Measurements from ENCODE around the gene PRDM12. TPM values are rescaled to one million over a fixed set of nuclear protein-coding genes. Genes with fewer than 3 reads are reported as not detected.

PRDM12 gene
- total RNA-seq, 4 donors from 2014 or later = not detected

DNA sequence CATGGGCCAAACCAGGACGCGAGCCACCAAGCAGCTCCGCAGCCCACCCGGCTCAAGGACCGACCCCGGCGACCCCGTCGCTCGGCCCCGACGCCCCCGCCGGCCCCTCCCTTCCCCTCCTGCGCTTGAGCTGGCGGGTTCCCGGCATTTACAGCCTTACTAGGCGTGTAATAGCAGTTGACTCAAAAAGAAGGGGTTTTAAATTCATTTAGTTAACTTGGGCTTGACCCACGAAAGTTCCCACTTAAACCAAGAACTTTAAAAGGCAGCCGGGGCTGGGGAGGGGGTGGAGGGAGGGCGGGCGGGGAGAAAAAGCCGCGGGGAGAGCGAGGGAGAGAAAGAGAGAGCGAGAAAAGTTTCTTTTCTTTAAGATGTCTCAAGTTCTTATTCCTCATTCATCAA lies 636 bp downstream of the PRDM12 start:
- DNase-seq = no peak
- in situ Hi-C loops (cut with MboI; ENCODE audit: low sequenced_read_pairs in 4 of 4) (no loop called here), intact Hi-C loops (cut with DNase I; ENCODE audit: low total_unique reads) (no loop called here)
- H3K4me1 ChIP-seq = peaks cover 13 to 28% of the 10 kb centered on the region in 2 donors
- TF ChIP-seq, protein P1, sequence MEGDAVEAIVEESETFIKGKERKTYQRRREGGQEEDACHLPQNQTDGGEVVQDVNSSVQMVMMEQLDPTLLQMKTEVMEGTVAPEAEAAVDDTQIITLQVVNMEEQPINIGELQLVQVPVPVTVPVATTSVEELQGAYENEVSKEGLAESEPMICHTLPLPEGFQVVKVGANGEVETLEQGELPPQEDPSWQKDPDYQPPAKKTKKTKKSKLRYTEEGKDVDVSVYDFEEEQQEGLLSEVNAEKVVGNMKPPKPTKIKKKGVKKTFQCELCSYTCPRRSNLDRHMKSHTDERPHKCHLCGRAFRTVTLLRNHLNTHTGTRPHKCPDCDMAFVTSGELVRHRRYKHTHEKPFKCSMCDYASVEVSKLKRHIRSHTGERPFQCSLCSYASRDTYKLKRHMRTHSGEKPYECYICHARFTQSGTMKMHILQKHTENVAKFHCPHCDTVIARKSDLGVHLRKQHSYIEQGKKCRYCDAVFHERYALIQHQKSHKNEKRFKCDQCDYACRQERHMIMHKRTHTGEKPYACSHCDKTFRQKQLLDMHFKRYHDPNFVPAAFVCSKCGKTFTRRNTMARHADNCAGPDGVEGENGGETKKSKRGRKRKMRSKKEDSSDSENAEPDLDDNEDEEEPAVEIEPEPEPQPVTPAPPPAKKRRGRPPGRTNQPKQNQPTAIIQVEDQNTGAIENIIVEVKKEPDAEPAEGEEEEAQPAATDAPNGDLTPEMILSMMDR (IDR thresholded peaks at IDR 0.05 in 4 of 5, conservative IDR thresholded peaks at IDR 0.05 in 1 of 5) = no peak
- TF ChIP-seq POLR2A (IDR thresholded peaks at IDR 0.05) = no peak
- H3K36me3 ChIP-seq = no peaks in the 10 kb centered on the region
- H3K9me3 ChIP-seq = no peaks in the 10 kb centered on the region
- H3K27me3 ChIP-seq = peaks cover 58 to 79% (median 73%) of the 10 kb centered on the region in 3 donors
- ATAC-seq = no peak
- H3K4me3 ChIP-seq = peak overlapping the region in 1 of 4 donors; percentile 25
- no peak overlapping the region for H3K27ac ChIP-seq

DNA sequence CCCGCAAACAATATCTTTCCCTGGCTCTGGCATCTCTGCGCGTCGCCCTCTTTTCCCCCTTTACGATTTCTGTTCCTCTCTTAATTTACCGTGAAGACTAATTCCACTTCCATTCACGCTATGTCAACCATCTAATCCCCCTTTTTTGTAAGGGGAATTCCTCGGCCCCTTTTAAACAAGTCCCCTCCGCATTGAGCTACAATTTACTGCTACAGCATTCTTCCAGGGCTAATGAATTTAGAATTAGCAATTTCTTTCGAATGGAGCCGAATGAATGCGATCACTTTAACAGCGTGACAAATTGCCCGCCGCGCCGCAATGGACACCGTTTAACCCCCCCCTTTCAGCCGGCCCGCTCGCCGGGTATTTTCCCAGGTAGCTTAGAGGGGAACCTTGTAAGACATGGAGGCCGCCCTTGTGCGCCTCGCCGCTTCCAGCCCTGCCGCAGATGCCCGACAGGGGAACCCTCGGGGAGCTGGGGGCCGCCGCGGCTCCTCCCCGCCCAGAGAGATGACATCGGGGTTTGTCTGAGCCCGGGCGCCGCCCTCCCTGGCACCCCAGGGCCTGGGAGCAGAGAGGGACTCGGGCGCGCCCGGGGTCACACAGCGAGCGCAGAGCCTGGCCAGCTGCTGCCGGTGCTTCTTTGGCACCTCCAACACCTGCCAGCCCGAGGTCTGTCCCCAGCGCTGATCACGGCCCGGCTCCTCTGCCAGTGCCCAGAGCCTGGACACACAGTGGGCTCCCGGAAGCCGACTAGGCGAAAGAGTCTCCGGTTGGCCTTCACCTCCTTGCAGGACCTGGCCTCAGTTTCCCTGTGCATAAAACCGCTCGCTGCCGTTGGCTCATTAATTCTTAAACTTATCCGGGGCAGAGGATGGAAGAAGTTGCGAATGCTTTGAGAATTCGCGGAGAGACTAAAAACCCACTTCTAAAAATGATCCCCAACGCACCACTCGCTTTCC lies 1.3 kb downstream of the PRDM12 start:
- ATAC-seq (no peak), DNase-seq (no peak)
- in situ Hi-C loops (cut with MboI; ENCODE audit: low sequenced_read_pairs in 4 of 4) = no loop called here
- Histone ChIP-seq H3K36me3 (no peaks in the 10 kb centered on the region), H3K27me3 (peaks cover 53 to 72% (median 66%) of the 10 kb centered on the region in 3 donors), H3K4me1 (peaks cover 9 to 28% of the 10 kb centered on the region in 2 donors), H3K4me3 (peak overlapping the region in 2 of 4 donors; percentile 11 to 25), H3K27ac (no peak overlapping the region), H3K9me3 (no peaks in the 10 kb centered on the region)
- TF ChIP-seq, protein P1 (IDR thresholded peaks at IDR 0.05 in 4 of 5, conservative IDR thresholded peaks at IDR 0.05 in 1 of 5) = no peak
- TF ChIP-seq POLR2A (IDR thresholded peaks at IDR 0.05) = no peak
- intact Hi-C loops (cut with DNase I; ENCODE audit: low total_unique reads) = no loop called here

DNA sequence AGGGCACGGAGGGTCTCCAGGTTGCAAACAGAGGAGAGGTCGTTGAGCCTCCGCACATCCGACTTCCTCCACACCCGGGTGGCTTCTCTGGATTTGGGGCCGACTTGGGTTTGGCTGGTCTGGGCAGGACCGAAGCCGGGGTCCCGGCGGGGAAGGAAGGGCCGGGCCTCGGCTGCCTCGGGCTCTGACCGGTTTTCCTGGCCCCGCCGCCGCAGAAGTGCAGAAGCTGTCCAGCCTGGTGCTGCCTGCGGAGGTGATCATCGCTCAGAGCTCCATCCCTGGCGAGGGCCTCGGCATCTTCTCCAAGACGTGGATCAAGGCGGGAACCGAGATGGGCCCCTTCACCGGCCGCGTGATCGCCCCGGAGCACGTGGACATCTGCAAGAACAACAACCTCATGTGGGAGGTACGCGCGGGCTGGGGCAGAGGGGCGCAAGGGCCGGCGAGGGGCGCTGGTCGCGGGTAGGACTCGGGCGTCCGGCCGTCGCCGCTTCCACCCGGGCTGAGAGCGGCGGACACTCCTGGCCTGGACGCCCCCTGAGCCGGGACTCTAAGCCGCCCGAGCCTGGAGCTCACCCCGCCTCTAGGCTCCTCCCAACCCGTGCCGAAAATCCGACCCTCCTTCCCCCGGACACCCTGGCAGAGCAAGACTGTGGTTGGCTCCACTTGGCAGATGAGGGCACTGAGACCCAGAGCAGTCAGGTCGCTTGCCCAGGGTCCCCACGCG lies 2.2 kb downstream of the PRDM12 start:
- TF ChIP-seq POLR2A (IDR thresholded peaks at IDR 0.05) = no peak
- TF ChIP-seq, protein P1 (IDR thresholded peaks at IDR 0.05 in 4 of 5, conservative IDR thresholded peaks at IDR 0.05 in 1 of 5) = no peak
- Histone ChIP-seq H3K4me1 (peaks cover 2 to 20% of the 10 kb centered on the region in 2 donors), H3K27me3 (peaks cover 45 to 64% (median 58%) of the 10 kb centered on the region in 3 donors), H3K4me3 (no peak overlapping the region), H3K27ac (no peak overlapping the region), H3K36me3 (no peaks in the 10 kb centered on the region), H3K9me3 (no peaks in the 10 kb centered on the region)
- DNase-seq = no peak
- in situ Hi-C loops (cut with MboI; ENCODE audit: low sequenced_read_pairs in 4 of 4) = no loop called here
- intact Hi-C loops (cut with DNase I; ENCODE audit: low total_unique reads) = no loop called here
- ATAC-seq = no peak

DNA sequence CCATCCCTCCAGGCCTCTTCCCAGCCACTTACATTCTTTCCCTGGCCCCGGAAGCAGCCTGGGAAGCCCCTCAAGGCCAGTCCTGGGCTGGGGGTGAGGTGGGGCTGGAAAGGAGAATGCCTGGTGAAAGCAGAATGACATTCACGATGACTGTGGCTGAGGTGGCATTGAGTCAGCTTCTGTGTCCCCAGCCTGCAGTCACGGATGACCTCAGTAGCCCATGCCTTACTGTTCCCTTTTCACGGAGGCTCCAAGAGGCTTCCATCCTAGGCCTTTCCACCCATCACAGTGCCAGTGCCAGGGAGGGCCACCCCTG lies 2.7 kb downstream of the PRDM12 start:
- no peak for TF ChIP-seq POLR2A (IDR thresholded peaks at IDR 0.05)
- TF ChIP-seq, protein P1 (IDR thresholded peaks at IDR 0.05 in 4 of 5, conservative IDR thresholded peaks at IDR 0.05 in 1 of 5) = no peak
- intact Hi-C loops (cut with DNase I; ENCODE audit: low total_unique reads) = no loop called here

More for the DNA sequence above, 2.7 kb downstream of the PRDM12 start:
- peaks cover 39 to 59% (median 53%) of the 10 kb centered on the region in 3 donors for H3K27me3 ChIP-seq
- H3K9me3 ChIP-seq = no peaks in the 10 kb centered on the region
- no peak overlapping the region for H3K4me3 ChIP-seq
- H3K27ac ChIP-seq = no peak overlapping the region
- in situ Hi-C loops (cut with MboI; ENCODE audit: low sequenced_read_pairs in 4 of 4) = no loop called here
- ATAC-seq (no peak), DNase-seq (no peak)
- H3K36me3 ChIP-seq = no peaks in the 10 kb centered on the region
- peaks cover 0 to 14% of the 10 kb centered on the region in 2 donors for H3K4me1 ChIP-seq
